Measurements from ENCODE around the gene MCUR1.
"Not testable (repeated sequence)": the region's sequence is repeated elsewhere in the genome, so short reads cannot be mapped to it uniquely, and the experiment has no call there.

Gene MCUR1

GRCh38 chr6:13828656-13829301 is 14.4 kb upstream of the MCUR1 start:
- not testable (repeated sequence) for DNase-seq

GRCh38 chr6:13827032-13827431 is 12.7 kb upstream of the MCUR1 start:
- no peak for DNase-seq

GRCh38 chr6:13825871-13826270 is 11.5 kb upstream of the MCUR1 start:
- DNase-seq, result no peak

- DNase-seq, result no peak
Observed at GRCh38 chr6:13818341-13818740, 4.0 kb upstream of the MCUR1 start.

- DNase-seq, result no peak
Observed at GRCh38 chr6:13814938-13815575, 700 bp upstream of the MCUR1 start.

- peak; percentile 18 for DNase-seq
Observed at GRCh38 chr6:13813621-13814175, 659 bp downstream of the MCUR1 start.

GRCh38 chr6:13813026-13813425 is 1.3 kb downstream of the MCUR1 start:
- no peak for DNase-seq

GRCh38 chr6:13812359-13812642 is 2.1 kb downstream of the MCUR1 start:
- DNase-seq, result no peak

- peak; percentile 6 for DNase-seq
Observed at GRCh38 chr6:13811627-13812358, 2.6 kb downstream of the MCUR1 start.

- no peak for DNase-seq
Observed at GRCh38 chr6:13810688-13811446, 3.5 kb downstream of the MCUR1 start.

GRCh38 chr6:13808801-13809200 is 5.6 kb downstream of the MCUR1 start:
- no peak for DNase-seq

- DNase-seq, result no peak
Observed at GRCh38 chr6:13807696-13808095, 6.7 kb downstream of the MCUR1 start.

GRCh38 chr6:13803581-13803980 is 10.8 kb downstream of the MCUR1 start:
- no peak for DNase-seq

- no peak for DNase-seq
Observed at GRCh38 chr6:13800615-13801014, 13.7 kb downstream of the MCUR1 start.

- no peak for DNase-seq
Observed at GRCh38 chr6:13796781-13797180, 17.6 kb downstream of the MCUR1 start.

- peak; percentile 85 for DNase-seq
Observed at GRCh38 chr6:13795041-13795750, 19.2 kb downstream of the MCUR1 start.

GRCh38 chr6:13794184-13794583 is 20.2 kb downstream of the MCUR1 start:
- DNase-seq, result no peak

GRCh38 chr6:13789746-13790145 is 24.6 kb downstream of the MCUR1 start:
- no peak for DNase-seq

GRCh38 chr6:13788820-13789219 is 25.5 kb downstream of the MCUR1 start:
- no peak for DNase-seq

GRCh38 chr6:13787137-13787536 is 27.2 kb downstream of the MCUR1 start:
- no peak for DNase-seq

- DNase-seq, result not testable (repeated sequence)
Observed at GRCh38 chr6:13780162-13780561, 34.2 kb downstream of the MCUR1 start.

GRCh38 chr6:13778028-13778427 is 36.3 kb downstream of the MCUR1 start:
- DNase-seq, result no peak

- no peak for DNase-seq
Observed at GRCh38 chr6:13776602-13777001, 37.8 kb downstream of the MCUR1 start.
